Small intestine (tissue), 7 donors: Measurements from ENCODE around the gene SULT4A1. TPM values are rescaled to one million over a fixed set of nuclear protein-coding genes. Genes with fewer than 3 reads are reported as not detected.

Experiments used
- DNase-seq, 2 donors: peaks; one replicate each; pipeline versions ENCODE4 v3.0.0 to v3.0.0-alpha.2; 2013
- FAIRE-seq: peaks from 2 replicates; lab custom pipeline; 2012; peaks lifted over from hg19 to GRCh38; lab: Jason Lieb, UNC
- H3K27ac ChIP-seq, 3 donors: one replicate each; pipeline ENCODE4 v1.5.1; 2013; ENCODE audit warnings: low read length in 2 of 3, mild to moderate bottlenecking in 2 of 3, control low read depth in 1 of 3, inconsistent platforms in 1 of 3, low read depth in 1 of 3, moderate library complexity in 1 of 3
- H3K27me3 ChIP-seq, 3 donors: one replicate each; pipeline ENCODE4 v1.6.1; 2013; ENCODE audit warnings: low read length in 3 of 3, inconsistent platforms in 1 of 3; ENCODE audit not compliant: control insufficient read depth in 3 of 3, insufficient read depth in 3 of 3
- H3K36me3 ChIP-seq, 3 donors: one replicate each; pipeline ENCODE4 v1.6.1; 2013; ENCODE audit warnings: low read length in 3 of 3, inconsistent platforms in 1 of 3, low read depth in 1 of 3, mild to moderate bottlenecking in 1 of 3, moderate library complexity in 1 of 3; ENCODE audit not compliant: control insufficient read depth in 3 of 3, insufficient read depth in 2 of 3
- H3K4me1 ChIP-seq, 3 donors: one replicate each; pipeline ENCODE4 v1.6.1; 2013; ENCODE audit warnings: low read length in 2 of 3, inconsistent platforms in 1 of 3, low read depth in 1 of 3, mild to moderate bottlenecking in 1 of 3, moderate library complexity in 1 of 3; ENCODE audit not compliant: control insufficient read depth in 3 of 3, insufficient read depth in 2 of 3
- H3K4me3 ChIP-seq, 3 donors: one replicate each; pipeline ENCODE4 v1.5.1; 2013; ENCODE audit warnings: low read length in 3 of 3, control low read depth in 1 of 3, inconsistent platforms in 1 of 3, low read depth in 1 of 3, mild to moderate bottlenecking in 1 of 3, moderate library complexity in 1 of 3
- H3K9me3 ChIP-seq, 2 donors: one replicate each; pipeline ENCODE4 v1.6.1; 2013; ENCODE audit warnings: low read depth in 1 of 2, low read length in 1 of 2; ENCODE audit not compliant: control insufficient read depth in 2 of 2, insufficient read depth in 1 of 2
- WGBS, 3 donors: extraction: QIAGEN DNeasy Blood & Tissue Kit; methylation state at CpG; one replicate each; pipeline ENCODE4 v1.1.7; 2013; 5-methylcytosine and 5-hydroxymethylcytosine counted together
- polyA plus RNA-seq, 4 donors: library from polyadenylated mRNA; stranded (reverse) in 3 of 4; unstranded in 1 of 4; fragments of 200-250 nt in 3 of 4; fragments of 120-200 nt in 1 of 4; gene quantifications; one replicate each; pipeline versions ENCODE4 v1.2.1 to v1.2.3, GENCODE V29; 2013
- donor health status: healthy with polysubstance abuse.
- donor health status: control.
- donor health status: control.
- donor health status: Bipolar disorder and iron deficiency.
- donor health status: healthy.

Gene SULT4A1
- polyA plus RNA-seq, 4 donors: 0.53 to 60.4 (median 17.9) TPM

GRCh38 chr22:43840431-43840830 is 21.9 kb downstream of the SULT4A1 start:
- no peaks in the 10 kb centered on the region for H3K9me3 ChIP-seq
- H3K4me3 ChIP-seq: no peak overlapping the region
- no peaks in the 10 kb centered on the region for H3K4me1 ChIP-seq
- WGBS, 3 donors: 85 to 89% (median 87%) methylated on average over 13 of the region's 13 CpGs
- FAIRE-seq: no peak
- no peak overlapping the region for H3K27ac ChIP-seq
- peaks cover 0 to 9% (median 0%) of the 10 kb centered on the region in 3 donors for H3K36me3 ChIP-seq
- H3K27me3 ChIP-seq: no peaks in the 10 kb centered on the region
- DNase-seq: no peak

- H3K4me1 ChIP-seq: no peaks in the 10 kb centered on the region
- FAIRE-seq (no peak), DNase-seq (no peak)
- no peaks in the 10 kb centered on the region for H3K27me3 ChIP-seq
- peaks cover 0 to 9% (median 0%) of the 10 kb centered on the region in 3 donors for H3K36me3 ChIP-seq
- no peak overlapping the region for H3K4me3 ChIP-seq
- WGBS, 3 donors: 53 to 70% (median 58%) methylated on average over 8 of the region's 8 CpGs
- H3K9me3 ChIP-seq: no peaks in the 10 kb centered on the region
- no peak overlapping the region for H3K27ac ChIP-seq
These were observed 22.5 kb downstream of the SULT4A1 start for GRCh38 chr22:43839781-43840180.

- Histone ChIP-seq H3K4me1 (no peaks in the 10 kb centered on the region), H3K9me3 (no peaks in the 10 kb centered on the region), H3K27me3 (no peaks in the 10 kb centered on the region), H3K36me3 (peaks cover 0 to 9% (median 0%) of the 10 kb centered on the region in 3 donors), H3K4me3 (no peak overlapping the region), H3K27ac (no peak overlapping the region)
- DNase-seq (no peak), FAIRE-seq (no peak)
- 92 to 93% (median 93%) methylated on average over 25 of the region's 25 CpGs for WGBS, 3 donors
These were observed 23.6 kb downstream of the SULT4A1 start for GRCh38 chr22:43838571-43839307.

- no peaks in the 10 kb centered on the region for H3K4me1 ChIP-seq
- no peak overlapping the region for H3K27ac ChIP-seq
- 87 to 93% (median 91%) methylated on average over 9 to 10 of the region's 10 CpGs for WGBS, 3 donors
- no peak for FAIRE-seq
- no peak overlapping the region for H3K4me3 ChIP-seq
- H3K27me3 ChIP-seq: no peaks in the 10 kb centered on the region
- peaks cover 0 to 9% (median 0%) of the 10 kb centered on the region in 3 donors for H3K36me3 ChIP-seq
- H3K9me3 ChIP-seq: no peaks in the 10 kb centered on the region
- DNase-seq: no peak
These were observed 24.2 kb downstream of the SULT4A1 start for GRCh38 chr22:43838161-43838560.

- no peaks in the 10 kb centered on the region for H3K9me3 ChIP-seq
- H3K4me3 ChIP-seq: no peak overlapping the region
- peaks cover 0 to 9% (median 0%) of the 10 kb centered on the region in 3 donors for H3K36me3 ChIP-seq
- H3K4me1 ChIP-seq: no peaks in the 10 kb centered on the region
- no peaks in the 10 kb centered on the region for H3K27me3 ChIP-seq
- WGBS, 3 donors: 78 to 85% (median 81%) methylated on average over 9 of the region's 9 CpGs
- DNase-seq (no peak), FAIRE-seq (no peak)
- no peak overlapping the region for H3K27ac ChIP-seq
These were observed 24.6 kb downstream of the SULT4A1 start for GRCh38 chr22:43837666-43838065.

GRCh38 chr22:43835736-43836135 is 26.6 kb downstream of the SULT4A1 start:
- no peaks in the 10 kb centered on the region for H3K4me1 ChIP-seq
- peaks cover 0 to 11% (median 0%) of the 10 kb centered on the region in 3 donors for H3K36me3 ChIP-seq
- H3K27ac ChIP-seq: no peak overlapping the region
- H3K4me3 ChIP-seq: no peak overlapping the region
- DNase-seq (no peak), FAIRE-seq (no peak)
- 87 to 96% (median 89%) methylated on average over 13 of the region's 13 CpGs for WGBS, 3 donors
- no peaks in the 10 kb centered on the region for H3K27me3 ChIP-seq
- H3K9me3 ChIP-seq: no peaks in the 10 kb centered on the region

- Histone ChIP-seq H3K27me3 (no peaks in the 10 kb centered on the region), H3K4me1 (no peaks in the 10 kb centered on the region), H3K27ac (no peak overlapping the region), H3K36me3 (peaks cover 0 to 11% (median 0%) of the 10 kb centered on the region in 3 donors), H3K9me3 (no peaks in the 10 kb centered on the region), H3K4me3 (no peak overlapping the region)
- 65 to 95% (median 89%) methylated on average over 12 of the region's 12 CpGs for WGBS, 3 donors
- DNase-seq: no peak
- no peak for FAIRE-seq
These were observed 27.1 kb downstream of the SULT4A1 start for GRCh38 chr22:43835166-43835565.

GRCh38 chr22:43833286-43834240 is 28.8 kb downstream of the SULT4A1 start:
- H3K36me3 ChIP-seq: peaks cover 0 to 8% (median 0%) of the 10 kb centered on the region in 3 donors
- H3K9me3 ChIP-seq: no peaks in the 10 kb centered on the region
- H3K4me3 ChIP-seq: no peak overlapping the region
- no peak overlapping the region for H3K27ac ChIP-seq
- no peaks in the 10 kb centered on the region for H3K4me1 ChIP-seq
- 83 to 89% (median 86%) methylated on average over 35 to 36 of the region's 36 CpGs for WGBS, 3 donors
- FAIRE-seq (no peak), DNase-seq (no peak)
- H3K27me3 ChIP-seq: no peaks in the 10 kb centered on the region
